HG03520 (cell line): ENCODE data around the gene USP14.

Experiments
- ATAC-seq: cut with Tn5 transposase; IDR thresholded peaks from one replicate; pipeline ENCODE4 v1.9.1; 2021; ENCODE audit warnings: mild to moderate bottlenecking, moderate library complexity; ENCODE audit not compliant: unreplicated experiment

The USP14 gene

GRCh38 chr18:225745-226144, 67.4 kb downstream of the USP14 start:
- no peak for ATAC-seq

- ATAC-seq = no peak
Measured at GRCh38 chr18:227374-227773, 69.0 kb downstream of the USP14 start.

GRCh38 chr18:227902-228301, 69.5 kb downstream of the USP14 start:
- no peak for ATAC-seq

- ATAC-seq = no peak
Measured at GRCh38 chr18:228586-228985, 70.2 kb downstream of the USP14 start.

- ATAC-seq = no peak
Measured at GRCh38 chr18:231563-231962, 73.2 kb downstream of the USP14 start.

- no peak for ATAC-seq
Measured at GRCh38 chr18:240175-240574, 81.8 kb downstream of the USP14 start.

GRCh38 chr18:245282-245847, 87.0 kb downstream of the USP14 start:
- no peak for ATAC-seq

- no peak for ATAC-seq
Measured at GRCh38 chr18:248053-248452, 89.7 kb downstream of the USP14 start.

- ATAC-seq = no peak
Measured at GRCh38 chr18:250685-251084, 92.3 kb downstream of the USP14 start.

- ATAC-seq = no peak
Measured at GRCh38 chr18:251572-251971, 93.2 kb downstream of the USP14 start.

GRCh38 chr18:253121-253520, 94.8 kb downstream of the USP14 start:
- ATAC-seq = no peak

GRCh38 chr18:255171-255570, 96.8 kb downstream of the USP14 start:
- ATAC-seq = no peak

GRCh38 chr18:260547-260946, 102.2 kb downstream of the USP14 start:
- ATAC-seq = no peak

GRCh38 chr18:261398-262073, 103.2 kb downstream of the USP14 start:
- ATAC-seq = no peak
